GF-D8 (cell line): ENCODE data around the gene ZBED4.
"Not testable (repeated sequence)": the region's sequence is repeated elsewhere in the genome, so short reads cannot be mapped to it uniquely, and the experiment has no call there.

ENCODE experiments used
- DNase-seq: peaks from one replicate; lab custom pipeline; 2025; lab: John Stamatoyannopoulos, UW

The ZBED4 gene

GRCh38 chr22:49827271-49827852 is 26.3 kb upstream of the ZBED4 start:
- no peak for DNase-seq

GRCh38 chr22:49827853-49828598 is 25.6 kb upstream of the ZBED4 start, which contains the start of gene BRD1:
BRD1 (minus strand) TSS chr22:49827873; CDS start chr22:49824317, 3,556 bp downstream.
- no peak for DNase-seq

GRCh38 chr22:49828599-49828965 is 25.1 kb upstream of the ZBED4 start:
- DNase-seq: no peak

- DNase-seq: no peak
Observed at GRCh38 chr22:49829044-49829853, 24.4 kb upstream of the ZBED4 start.

GRCh38 chr22:49833340-49834007 is 20.2 kb upstream of the ZBED4 start:
- DNase-seq: no peak

- DNase-seq: peak; percentile 54
Observed at GRCh38 chr22:49838771-49839717, 14.6 kb upstream of the ZBED4 start.

- DNase-seq: no peak
Observed at GRCh38 chr22:49845241-49845640, 8.4 kb upstream of the ZBED4 start.

- no peak for DNase-seq
Observed at GRCh38 chr22:49845666-49846459, 7.8 kb upstream of the ZBED4 start.

GRCh38 chr22:49847751-49848689 is 5.6 kb upstream of the ZBED4 start:
- DNase-seq: no peak

GRCh38 chr22:49848690-49849160 is 4.9 kb upstream of the ZBED4 start:
- no peak for DNase-seq

GRCh38 chr22:49849161-49850020 is 4.3 kb upstream of the ZBED4 start:
- DNase-seq: no peak

GRCh38 chr22:49850021-49850911 is 3.4 kb upstream of the ZBED4 start:
- no peak for DNase-seq

- DNase-seq: no peak
Observed at GRCh38 chr22:49850959-49851802, 2.5 kb upstream of the ZBED4 start.

- DNase-seq: not testable (repeated sequence)
Observed at GRCh38 chr22:49852568-49852897, 1.1 kb upstream of the ZBED4 start.

- DNase-seq: no peak
Observed at GRCh38 chr22:49853981-49854831, 562 bp downstream of the ZBED4 start.
